ENCODE measurements around the gene SCAMP2. TPM values are rescaled to one million over a fixed set of nuclear protein-coding genes. Genes with fewer than 3 reads are reported as not detected.

Gene SCAMP2
- total and polyA plus RNA-seq, 2 of the 13 experiments (the other 11 are each of a cell fraction or from before 2014, with no cell fraction given) = 34.8 to 121 TPM

GRCh38 chr15:74889390-74889882 lies 16.3 kb upstream of the SCAMP2 start (continued):
- TF ChIP-seq PCBP1 (IDR thresholded peaks at IDR 0.05; ENCODE audit: borderline replicate concordance, low read depth, low read length) (no peak), NR3C1 (CRISPR knock-in tag; IDR thresholded peaks at IDR 0.05) (no peak), BCL3 (CRISPR knock-in tag; IDR thresholded peaks at IDR 0.05) (peak; percentile 14; the same call in 1 of the 2 replicates), ZFY (CRISPR knock-in tag; IDR thresholded peaks at IDR 0.05) (no peak), SAFB2 (CRISPR knock-in tag; IDR thresholded peaks at IDR 0.05; ENCODE audit: borderline replicate concordance, low read depth) (no peak), ZNF709 (CRISPR knock-in tag; IDR thresholded peaks at IDR 0.05) (0 out of 2 replicates have a peak, but pooled peaks have one; percentile 35), HOMEZ (CRISPR knock-in tag; IDR thresholded peaks at IDR 0.05; ENCODE audit: low read depth) (no peak), NR2F6 (IDR thresholded peaks at IDR 0.05) (peak; percentile 51; the same call in 1 of the 2 replicates), NR2F6 (CRISPR knock-in tag; IDR thresholded peaks at IDR 0.05) (no peak), ZNF776 (CRISPR knock-in tag; IDR thresholded peaks at IDR 0.05) (no peak), CHD2 (IDR thresholded peaks at IDR 0.05; ENCODE audit: low read depth, low read length) (no peak), THYN1 (CRISPR knock-in tag; IDR thresholded peaks at IDR 0.05; ENCODE audit: borderline replicate concordance, low read depth) (peak; percentile 62; the same call in 1 of the 2 replicates), SNAI1 (CRISPR knock-in tag; IDR thresholded peaks at IDR 0.05; ENCODE audit: borderline replicate concordance) (no peak), TEAD3 (CRISPR knock-in tag; optimal IDR thresholded peaks at IDR 0.05; ENCODE audit: borderline replicate concordance) (peak; percentile 30), KAT2B (IDR thresholded peaks at IDR 0.05; ENCODE audit: borderline replicate concordance, low read depth, low read length) (no peak), ARID3A (IDR thresholded peaks at IDR 0.05; ENCODE audit: low read depth, low read length) (no peak), NONO (IDR thresholded peaks at IDR 0.05) (no peak), NONO (CRISPR knock-in tag; conservative IDR thresholded peaks at IDR 0.05) (no peak; the same call in 1 of the 2 replicates), ZNF598 (CRISPR knock-in tag; IDR thresholded peaks at IDR 0.05; ENCODE audit: borderline replicate concordance) (no peak), ZNF34 (CRISPR knock-in tag; IDR thresholded peaks at IDR 0.05; ENCODE audit: borderline replicate concordance) (no peak), RARG (CRISPR knock-in tag; IDR thresholded peaks at IDR 0.05; ENCODE audit: low read depth) (no peak), SNAPC2 (CRISPR knock-in tag; IDR thresholded peaks at IDR 0.05) (peak; percentile 83; the same call in 1 of the 2 replicates), RXRB (CRISPR knock-in tag; IDR thresholded peaks at IDR 0.05; ENCODE audit: borderline replicate concordance) (0 out of 2 replicates have a peak, but pooled peaks have one; percentile 6), PHF21A (CRISPR knock-in tag; IDR thresholded peaks at IDR 0.05) (no peak; the same call in 1 of the 2 replicates), MTERF4 (CRISPR knock-in tag; IDR thresholded peaks at IDR 0.05) (0 out of 2 replicates have a peak, but pooled peaks have one; percentile 41)

Measured in HepG2 (cell line).